Neural progenitor cell (in vitro differentiated cells): ENCODE data around the gene UACA. TPM values are rescaled to one million over a fixed set of nuclear protein-coding genes. Genes with fewer than 3 reads are reported as not detected.

ENCODE experiments used
- DNase-seq: peaks from one replicate; pipeline ENCODE4 v3.0.0-alpha.2; 2016; ENCODE audit warnings: low spot score
- H2AFZ ChIP-seq: fragments of 200-600 bp; sonication (generic); replicated peaks from 2 replicates; pipeline ENCODE4 v1.6.1; 2016; ENCODE audit warnings: antibody characterized with exemption
- H3F3A ChIP-seq: fragments of 200-600 bp; sonication (generic); 2 replicates; pipeline ENCODE4 v1.6.1; 2016; ENCODE audit warnings: antibody characterized with exemption, low read depth
- H3K27ac ChIP-seq: fragments of 200-600 bp; sonication (generic); 2 replicates; pipeline ENCODE4 v1.5.1; 2016; ENCODE audit warnings: mild to moderate bottlenecking
- H3K27me3 ChIP-seq: fragments of 200-600 bp; sonication (generic); 2 replicates; pipeline ENCODE4 v1.6.1; 2016; ENCODE audit warnings: mild to moderate bottlenecking, moderate library complexity
- H3K36me3 ChIP-seq: fragments of 200-600 bp; sonication (generic); 2 replicates; pipeline ENCODE4 v1.5.1; 2016
- H3K4me1 ChIP-seq: fragments of 200-600 bp; sonication (generic); 2 replicates; pipeline ENCODE4 v1.6.1; 2016; ENCODE audit warnings: mixed run types
- H3K4me2 ChIP-seq: fragments of 200-600 bp; sonication (generic); 2 replicates; pipeline ENCODE4 v1.6.1; 2016
- H3K4me3 ChIP-seq: fragments of 200-600 bp; sonication (generic); 2 replicates; pipeline ENCODE4 v1.5.1; 2016
- H3K79me2 ChIP-seq: fragments of 200-600 bp; sonication (generic); 2 replicates; pipeline ENCODE4 v1.6.1; 2016; ENCODE audit warnings: low read depth
- H3K9ac ChIP-seq: fragments of 200-600 bp; sonication (generic); 2 replicates; pipeline ENCODE4 v1.6.1; 2016
- H3K9me3 ChIP-seq: fragments of 200-600 bp; sonication (generic); 2 replicates; pipeline ENCODE4 v1.5.1; 2016; ENCODE audit warnings: low read depth
- H4K20me1 ChIP-seq: fragments of 200-600 bp; sonication (generic); 2 replicates; pipeline ENCODE4 v1.6.1; 2016; ENCODE audit warnings: low read depth
- H3K27ac Mint-ChIP-seq: 3 replicates; pipeline ENCODE4 v1.8.0; 2021; ENCODE audit warnings: mixed read lengths
- H3K27me3 Mint-ChIP-seq: 2 replicates; pipeline ENCODE4 v1.8.0; 2022; ENCODE audit warnings: low read depth, mild to moderate bottlenecking, inconsistent platforms, moderate library complexity, mixed read lengths; ENCODE audit not compliant: insufficient read depth
- H3K36me3 Mint-ChIP-seq: 3 replicates; pipeline ENCODE4 v1.8.0; 2021; ENCODE audit warnings: mixed read lengths
- H3K4me1 Mint-ChIP-seq: 3 replicates; pipeline ENCODE4 v1.8.0; 2021; ENCODE audit warnings: mixed read lengths
- H3K4me3 Mint-ChIP-seq: 3 replicates; pipeline ENCODE4 v1.8.0; 2021; ENCODE audit warnings: mild to moderate bottlenecking, moderate library complexity, mixed read lengths
- H3K9me3 Mint-ChIP-seq: 3 replicates; pipeline ENCODE4 v1.8.0; 2020; ENCODE audit warnings: mixed read lengths
- EZH2 ChIP-seq: fragments of 200-600 bp; sonication (generic); IDR thresholded peaks from 2 replicates; pipeline ENCODE4 v1.6.1; 2017; ENCODE audit warnings: antibody characterized with exemption, mild to moderate bottlenecking, moderate library complexity
- EZH2phosphoT487 ChIP-seq: fragments of 200-600 bp; sonication (generic); IDR thresholded peaks from 2 replicates; pipeline ENCODE4 v1.6.1; 2017; ENCODE audit warnings: antibody characterized with exemption
- total RNA-seq: library from RNA; depleted of rRNA; stranded (reverse); fragments of >200 nt; gene quantifications from 2 replicates; pipeline ENCODE4 v1.2.3, GENCODE V29; 2015; ENCODE audit warnings: low replicate concordance
- TF ChIP-seq, protein P1 (sequence below): fragments of 200-600 bp; sonication (generic); IDR thresholded peaks from 2 replicates; pipeline ENCODE4 v1.5.1; 2017; ENCODE audit warnings: antibody characterized with exemption, mild to moderate bottlenecking

The UACA gene
- total RNA-seq, 1 donor from 2014 or later = 70.0 TPM

DNA sequence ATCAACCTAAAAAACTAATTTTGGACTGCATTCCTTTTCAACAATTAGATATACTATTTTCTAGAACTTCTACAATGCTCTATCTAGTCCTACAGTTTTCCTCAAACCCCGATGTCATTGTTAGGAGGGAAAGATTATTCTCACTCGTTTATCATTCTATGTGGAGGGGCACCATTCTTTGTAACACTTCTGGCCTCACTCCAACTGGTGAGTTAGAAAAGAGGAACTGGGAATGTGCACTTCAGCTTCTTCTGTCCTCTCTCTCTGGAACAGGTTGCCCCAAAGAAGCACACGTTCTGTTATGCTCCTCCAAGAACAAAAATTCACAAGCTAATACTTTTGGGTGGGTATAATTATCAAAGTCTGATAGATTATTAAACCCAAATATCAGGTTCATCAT is 137.9 kb downstream of the UACA start:
- no peak overlapping the region for H3K4me3 ChIP-seq
- Mint-ChIP-seq H3K9me3 (peaks cover 19% of the 10 kb centered on the region), H3K4me1 (peaks cover 13% of the 10 kb centered on the region), H3K27me3 (peaks cover 14% of the 10 kb centered on the region), H3K27ac (no peak overlapping the region), H3K4me3 (no peak overlapping the region), H3K36me3 (no peaks in the 10 kb centered on the region)
- H3K9me3 ChIP-seq = no peaks in the 10 kb centered on the region
- no peaks in the 10 kb centered on the region for H3K79me2 ChIP-seq
- DNase-seq = no peak
- H3K4me2 ChIP-seq = no peak overlapping the region
- no peaks in the 10 kb centered on the region for H3K27me3 ChIP-seq
- H3K9ac ChIP-seq = no peak overlapping the region
- no peaks in the 10 kb centered on the region for H4K20me1 ChIP-seq
- H3K27ac ChIP-seq = no peak overlapping the region
- peaks cover 9% of the 10 kb centered on the region for H3K36me3 ChIP-seq
- TF ChIP-seq EZH2 (no peak), EZH2phosphoT487 (no peak)
- TF ChIP-seq, protein P1, sequence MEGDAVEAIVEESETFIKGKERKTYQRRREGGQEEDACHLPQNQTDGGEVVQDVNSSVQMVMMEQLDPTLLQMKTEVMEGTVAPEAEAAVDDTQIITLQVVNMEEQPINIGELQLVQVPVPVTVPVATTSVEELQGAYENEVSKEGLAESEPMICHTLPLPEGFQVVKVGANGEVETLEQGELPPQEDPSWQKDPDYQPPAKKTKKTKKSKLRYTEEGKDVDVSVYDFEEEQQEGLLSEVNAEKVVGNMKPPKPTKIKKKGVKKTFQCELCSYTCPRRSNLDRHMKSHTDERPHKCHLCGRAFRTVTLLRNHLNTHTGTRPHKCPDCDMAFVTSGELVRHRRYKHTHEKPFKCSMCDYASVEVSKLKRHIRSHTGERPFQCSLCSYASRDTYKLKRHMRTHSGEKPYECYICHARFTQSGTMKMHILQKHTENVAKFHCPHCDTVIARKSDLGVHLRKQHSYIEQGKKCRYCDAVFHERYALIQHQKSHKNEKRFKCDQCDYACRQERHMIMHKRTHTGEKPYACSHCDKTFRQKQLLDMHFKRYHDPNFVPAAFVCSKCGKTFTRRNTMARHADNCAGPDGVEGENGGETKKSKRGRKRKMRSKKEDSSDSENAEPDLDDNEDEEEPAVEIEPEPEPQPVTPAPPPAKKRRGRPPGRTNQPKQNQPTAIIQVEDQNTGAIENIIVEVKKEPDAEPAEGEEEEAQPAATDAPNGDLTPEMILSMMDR = no peak
- no peak overlapping the region for H2AFZ ChIP-seq
- no peaks in the 10 kb centered on the region for H3K4me1 ChIP-seq
- H3F3A ChIP-seq = no peaks in the 10 kb centered on the region

DNA sequence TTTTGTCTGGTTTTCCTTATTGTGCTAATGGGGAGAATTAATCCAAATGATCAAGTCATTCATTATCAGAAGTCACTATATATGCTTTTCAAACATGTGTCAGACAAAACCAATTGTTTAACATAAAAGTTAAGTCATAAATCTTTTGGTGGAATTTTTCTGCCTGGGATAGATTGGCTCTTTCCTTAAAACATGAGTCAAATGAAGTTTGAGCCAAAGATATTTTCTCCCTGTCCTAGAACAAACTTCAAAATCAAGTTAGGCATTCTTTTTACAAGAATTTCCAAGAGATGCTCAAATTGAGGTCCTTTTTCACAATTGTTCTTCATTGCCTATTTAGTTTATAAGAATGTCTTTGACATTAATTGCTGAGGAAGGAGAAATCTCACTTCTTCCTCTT is 138.3 kb downstream of the UACA start:
- Histone ChIP-seq H2AFZ (no peak overlapping the region), H3K9me3 (no peaks in the 10 kb centered on the region), H4K20me1 (no peaks in the 10 kb centered on the region), H3K27me3 (no peaks in the 10 kb centered on the region), H3K4me3 (no peak overlapping the region), H3K79me2 (no peaks in the 10 kb centered on the region), H3K4me2 (no peak overlapping the region), H3K9ac (no peak overlapping the region), H3K36me3 (peaks cover 9% of the 10 kb centered on the region), H3K4me1 (no peaks in the 10 kb centered on the region), H3F3A (no peaks in the 10 kb centered on the region), H3K27ac (no peak overlapping the region)
- no peak for TF ChIP-seq EZH2
- no peak for TF ChIP-seq EZH2phosphoT487
- TF ChIP-seq, protein P1 = no peak
- Mint-ChIP-seq H3K36me3 (no peaks in the 10 kb centered on the region), H3K27me3 (peaks cover 14% of the 10 kb centered on the region), H3K9me3 (peaks cover 19% of the 10 kb centered on the region), H3K4me3 (no peak overlapping the region), H3K27ac (no peak overlapping the region), H3K4me1 (peaks cover 13% of the 10 kb centered on the region)
- no peak for DNase-seq

DNA sequence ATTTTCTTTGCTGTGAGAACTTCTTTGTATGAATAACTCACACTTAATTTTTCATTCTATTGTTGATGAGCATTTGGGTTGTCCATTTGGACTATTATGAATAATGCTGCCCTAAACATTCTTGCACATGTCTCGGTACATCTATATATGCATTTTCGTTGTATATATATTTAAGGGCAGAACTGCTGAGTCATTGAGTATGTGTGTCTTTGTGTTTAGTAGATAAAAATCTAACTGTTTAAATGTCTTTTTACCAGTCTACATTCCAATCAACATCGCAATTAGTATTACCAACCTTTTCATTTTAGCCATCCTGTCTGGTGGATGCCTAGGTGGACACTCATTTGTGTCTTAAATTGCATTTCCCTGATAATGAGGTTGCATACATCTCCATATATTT is 144.4 kb downstream of the UACA start:
- no peak overlapping the region for H3K4me3 ChIP-seq
- DNase-seq = no peak
- Mint-ChIP-seq H3K36me3 (no peaks in the 10 kb centered on the region), H3K27me3 (peaks cover 4% of the 10 kb centered on the region), H3K9me3 (peaks cover 19% of the 10 kb centered on the region), H3K27ac (no peak overlapping the region), H3K4me1 (peaks cover 3% of the 10 kb centered on the region), H3K4me3 (no peak overlapping the region)
- H3K9me3 ChIP-seq = no peaks in the 10 kb centered on the region
- TF ChIP-seq EZH2phosphoT487 (no peak), EZH2 (no peak)
- TF ChIP-seq, protein P1 = no peak
- no peaks in the 10 kb centered on the region for H3K79me2 ChIP-seq
- no peaks in the 10 kb centered on the region for H3K27me3 ChIP-seq
- H3K4me2 ChIP-seq = no peak overlapping the region
- no peak overlapping the region for H3K27ac ChIP-seq
- H4K20me1 ChIP-seq = no peaks in the 10 kb centered on the region
- H3K36me3 ChIP-seq = peaks cover 9% of the 10 kb centered on the region
- H3K4me1 ChIP-seq = no peaks in the 10 kb centered on the region
- no peak overlapping the region for H3K9ac ChIP-seq
- H3F3A ChIP-seq = no peaks in the 10 kb centered on the region
- H2AFZ ChIP-seq = no peak overlapping the region
